Endothelial cell of umbilical vein (primary cell): Measurements from ENCODE around the gene MARK2. TPM values are rescaled to one million over a fixed set of nuclear protein-coding genes. Genes with fewer than 3 reads are reported as not detected.

Experiments used
- BruUV-seq: library from RNA; stranded (reverse); fragments of 400-500 nt; replicated peaks from 2 replicates; lab custom pipeline; 2021; lab: Mats Ljungman, UMichigan
- CTCF ChIA-PET: fragments of 300-600, 350-600 bp; sonication (Branson Sonifier 250); formaldehyde crosslinking; loops from one replicate; lab custom pipeline; 2021; ENCODE audit warnings: antibody characterized with exemption, inconsistent platforms; lab: Charles Lee
- POLR2A ChIA-PET: fragments of 300-600, 350-600 bp; sonication (Branson Sonifier 250); formaldehyde crosslinking; loops from one replicate; lab custom pipeline; 2021; ENCODE audit warnings: antibody characterized with exemption, inconsistent platforms; lab: Charles Lee
- DNase-seq: peaks from one replicate; pipeline ENCODE4 v3.0.0-alpha.2; 2011; ENCODE audit warnings: low read depth, low spot score
- FAIRE-seq: peaks from 2 replicates; lab custom pipeline; 2011; peaks lifted over from hg19 to GRCh38; lab: Jason Lieb, UNC
- H2AFZ ChIP-seq: 2 replicates; pipeline ENCODE4 v1.6.0; 2012; ENCODE audit warnings: low read depth, low read length, control low read depth, inconsistent platforms
- H3K27ac ChIP-seq: 2 replicates; pipeline ENCODE4 v1.5.1; 2011; ENCODE audit warnings: low read depth, mild to moderate bottlenecking, control low read depth, low read length, moderate library complexity; ENCODE audit not compliant: insufficient read depth
- H3K27me3 ChIP-seq, 2 experiments: 2 replicates each; pipeline versions ENCODE4 v1.6.0 to v1.6.1; 2011; ENCODE audit warnings: low read length in 2 of 2, mixed read lengths in 1 of 2; ENCODE audit not compliant: control insufficient read depth in 2 of 2, insufficient read depth in 2 of 2
- H3K36me3 ChIP-seq, 2 experiments: 2 replicates in 1 of 2; 3 replicates in 1 of 2; pipeline ENCODE4 v1.5.1; 2011; ENCODE audit warnings: low read length in 2 of 2, mild to moderate bottlenecking in 1 of 2, moderate library complexity in 1 of 2; ENCODE audit not compliant: control insufficient read depth in 2 of 2, insufficient read depth in 2 of 2; ENCODE audit errors: extremely low read depth in 1 of 2
- H3K4me1 ChIP-seq: 3 replicates; pipeline ENCODE4 v1.5.1; 2011; ENCODE audit warnings: mild to moderate bottlenecking, low read length; ENCODE audit not compliant: control insufficient read depth, insufficient read depth; ENCODE audit errors: extremely low read depth
- H3K4me2 ChIP-seq: 2 replicates; pipeline ENCODE4 v1.6.1; 2011; ENCODE audit warnings: low read length, control low read depth, mixed read lengths; ENCODE audit not compliant: insufficient read depth
- H3K4me3 ChIP-seq, 3 experiments: fragments of 200-600 bp in 1 of 3; sonication (generic), shearing (Covaris generic) in 1 of 3; replicated peaks in 1 of 3; 2 replicates each; pipeline ENCODE4 v1.5.1; 2011 to 2016; ENCODE audit warnings: control low read depth in 3 of 3, low read length in 3 of 3, mild to moderate bottlenecking in 2 of 3, inconsistent platforms in 1 of 3, low read depth in 1 of 3, moderate library complexity in 1 of 3; ENCODE audit not compliant: insufficient read depth in 1 of 3
- H3K79me2 ChIP-seq: 2 replicates; pipeline ENCODE4 v1.6.0; 2012; ENCODE audit warnings: low read length, inconsistent platforms; ENCODE audit not compliant: control insufficient read depth, insufficient read depth
- H3K9ac ChIP-seq: replicated peaks from 2 replicates; pipeline ENCODE3; 2011; ENCODE audit warnings: low read length, control low read depth; ENCODE audit not compliant: insufficient read depth; ENCODE audit errors: extremely low read depth
- H3K9me1 ChIP-seq: replicated peaks from 3 replicates; pipeline ENCODE4 v1.6.0; 2011; ENCODE audit warnings: mild to moderate bottlenecking, low read length; ENCODE audit not compliant: control insufficient read depth, insufficient read depth; ENCODE audit errors: extremely low read depth
- H3K9me3 ChIP-seq: replicated peaks from 2 replicates; pipeline ENCODE4 v1.5.1; 2012; ENCODE audit warnings: low read length, inconsistent platforms; ENCODE audit not compliant: control insufficient read depth, insufficient read depth
- H4K20me1 ChIP-seq: replicated peaks from 2 replicates; pipeline ENCODE3; 2011; ENCODE audit warnings: mild to moderate bottlenecking, low read length; ENCODE audit not compliant: control insufficient read depth, insufficient read depth; ENCODE audit errors: extremely low read depth
- POLR2A ChIP-seq: IDR thresholded peaks from 2 replicates; pipeline ENCODE4 v1.6.1; 2012; ENCODE audit warnings: low read depth, mild to moderate bottlenecking, control low read depth, low read length
- POLR2AphosphoS5 ChIP-seq: IDR thresholded peaks from 2 replicates; pipeline ENCODE4 v1.6.1; 2012; ENCODE audit warnings: low read depth, mild to moderate bottlenecking, control low read depth, low read length, moderate library complexity; ENCODE audit not compliant: insufficient read depth
- dilution Hi-C: fragments of 300-500 bp; cut with MboI; formaldehyde crosslinking; loops from one replicate; pipeline ENCODE4 v1.15.0; 2019; ENCODE audit warnings: low sequenced_read_pairs; ENCODE audit not compliant: extremely low pct_ligation_motif_present
- intact Hi-C: fragments of 100-400 bp; cut with micrococcal nuclease; formaldehyde crosslinking; loops from one replicate; pipeline ENCODE4 v1.10.0; 2022
- polyA plus RNA-seq, 4 experiments: library from polyadenylated mRNA; depleted of rRNA in 3 of 4; stranded (reverse) in 3 of 4; unstranded in 1 of 4; fragments of >200 nt; gene quantifications; 2 replicates each; pipeline versions ENCODE4 v1.2.1 to v1.2.3, GENCODE V29; 2011 to 2012; ENCODE audit warnings: missing spikeins in 1 of 4
- total RNA-seq: library from RNA; stranded (reverse); gene quantifications from 2 replicates; pipeline ENCODE4 v1.2.3, GENCODE V29; 2021
- TF ChIP-seq, protein P1 (sequence below): IDR thresholded peaks from 2 replicates; pipeline ENCODE4 v1.6.1; 2011; ENCODE audit not compliant: insufficient read depth, insufficient read length

MARK2 gene
- total and polyA plus RNA-seq, 2 donors (not counting 3 experiments of a cell fraction or from before 2014, with no cell fraction given), result 16.6 to 34.7 TPM

DNA sequence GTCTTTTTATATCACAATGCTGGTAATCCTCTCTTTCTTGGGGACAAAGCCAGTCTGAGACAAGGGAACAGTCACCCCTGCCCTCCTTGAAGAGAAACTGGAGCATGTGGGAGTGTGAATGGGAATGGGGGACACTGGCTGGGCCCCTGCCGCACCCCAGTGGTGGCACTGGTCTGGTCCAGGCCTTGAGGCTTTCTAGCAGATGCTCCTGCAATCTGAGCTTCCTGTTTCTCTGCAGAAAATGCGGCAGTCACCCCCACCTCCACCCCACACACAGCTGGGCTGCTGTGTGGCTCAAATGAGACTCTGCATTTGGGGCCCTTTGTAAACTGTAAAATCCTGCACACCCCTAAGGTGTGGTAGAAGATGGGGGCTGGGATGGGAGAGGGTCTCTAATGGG is 6.6 kb upstream of the MARK2 start:
- H3K9ac ChIP-seq, result no peak overlapping the region
- no peaks in the 10 kb centered on the region for H3K36me3 ChIP-seq
- no peak overlapping the region for H2AFZ ChIP-seq
- no TSS peak for BruUV-seq
- dilution Hi-C loops, result no loop called here
- no peaks in the 10 kb centered on the region for H4K20me1 ChIP-seq
- TF ChIP-seq, protein P1, sequence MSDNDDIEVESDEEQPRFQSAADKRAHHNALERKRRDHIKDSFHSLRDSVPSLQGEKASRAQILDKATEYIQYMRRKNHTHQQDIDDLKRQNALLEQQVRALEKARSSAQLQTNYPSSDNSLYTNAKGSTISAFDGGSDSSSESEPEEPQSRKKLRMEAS, result no peak
- TF ChIP-seq POLR2A, result no peak
- no peak overlapping the region for H3K4me3 ChIP-seq
- H3K27ac ChIP-seq, result no peak overlapping the region
- H3K4me1 ChIP-seq, result peaks cover under 1% of the 10 kb centered on the region
- intact Hi-C loops, result no loop called here
- H3K27me3 ChIP-seq, result no peaks in the 10 kb centered on the region
- ChIA-PET CTCF (interaction anchor here (1.3 to 16.7 kb wide), 2 partner anchors 113 to 315 kb away, joined by 3 to 264 read pairs; no protein-coding TSS in a partner anchor), POLR2A (no interaction called here)
- no peaks in the 10 kb centered on the region for H3K9me1 ChIP-seq
- DNase-seq (no peak), FAIRE-seq (no peak)
- no peaks in the 10 kb centered on the region for H3K79me2 ChIP-seq
- H3K9me3 ChIP-seq, result no peaks in the 10 kb centered on the region
- H3K4me2 ChIP-seq, result no peak overlapping the region

DNA sequence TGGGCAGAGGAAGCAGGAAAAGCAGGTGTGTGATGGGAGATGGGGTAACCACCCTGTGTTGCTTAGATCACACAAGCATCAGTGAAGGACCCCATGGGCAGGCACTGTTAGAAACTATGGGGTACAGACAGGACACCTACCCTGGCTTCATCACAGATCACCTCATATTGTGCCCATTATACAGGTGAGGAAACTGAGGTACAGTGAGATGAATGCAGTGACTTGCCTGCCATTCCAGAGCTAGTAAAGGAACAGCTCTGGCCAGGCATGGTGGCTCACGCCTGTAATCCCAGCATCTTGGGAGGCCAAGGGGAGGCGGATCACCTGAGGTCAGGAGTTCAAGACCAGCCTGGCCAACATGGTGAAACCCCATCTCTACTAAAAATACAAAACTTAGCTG is 5.9 kb upstream of the MARK2 start:
- Histone ChIP-seq H3K9me1 (no peaks in the 10 kb centered on the region), H3K36me3 (no peaks in the 10 kb centered on the region), H3K4me2 (no peak overlapping the region), H3K4me3 (no peak overlapping the region), H2AFZ (no peak overlapping the region), H3K27ac (no peak overlapping the region), H3K9me3 (no peaks in the 10 kb centered on the region), H4K20me1 (no peaks in the 10 kb centered on the region), H3K4me1 (peaks cover 8% of the 10 kb centered on the region), H3K79me2 (no peaks in the 10 kb centered on the region), H3K9ac (no peak overlapping the region), H3K27me3 (no peaks in the 10 kb centered on the region)
- intact Hi-C loops (no loop called here), dilution Hi-C loops (no loop called here)
- no peak for TF ChIP-seq POLR2AphosphoS5
- DNase-seq, result no peak
- BruUV-seq, result no TSS peak
- no peak for FAIRE-seq
- ChIA-PET CTCF (interaction anchor here (1.2 to 16.7 kb wide), 5 partner anchors 65 to 317 kb away, joined by 3 to 264 read pairs (median 5); no protein-coding TSS in a partner anchor), POLR2A (no interaction called here)
